Upper lobe of left lung (tissue), 4 donors: ENCODE data around the gene MAPK12.

ENCODE experiments used
- CTCF ChIP-seq, 6 experiments: fragments of 450-650 bp in 4 of 6; fragments of 200-600 bp in 2 of 6; sonication (generic) in 2 of 6; IDR thresholded peaks; one replicate each; pipeline ENCODE4 v1.5.1; 2016 to 2019; ENCODE audit warnings: antibody characterized with exemption in 6 of 6
- EP300 ChIP-seq, 4 donors: sonication (generic); formaldehyde crosslinking; IDR thresholded peaks; one replicate each; pipeline ENCODE4 v1.5.1; 2017; ENCODE audit warnings: antibody characterized with exemption in 4 of 4, control low read depth in 2 of 4
- POLR2A ChIP-seq, 4 donors: fragments of 450-650 bp; IDR thresholded peaks; one replicate each; pipeline ENCODE4 v1.5.1; 2016 to 2017; ENCODE audit warnings: antibody characterized with exemption in 4 of 4, mild to moderate bottlenecking in 2 of 4
- POLR2AphosphoS5 ChIP-seq, 2 donors: sonication (generic); formaldehyde crosslinking; IDR thresholded peaks; one replicate each; pipeline ENCODE4 v1.5.1; 2017; ENCODE audit warnings: antibody characterized with exemption in 2 of 2

- no peak for TF ChIP-seq CTCF (IDR thresholded peaks at IDR 0.05)
- TF ChIP-seq POLR2A (IDR thresholded peaks at IDR 0.05), result no peak
- no peak for TF ChIP-seq EP300 (IDR thresholded peaks at IDR 0.05)
- TF ChIP-seq POLR2AphosphoS5 (IDR thresholded peaks at IDR 0.05), result no peak
These were observed 24.8 kb upstream of the MAPK12 start for GRCh38 chr22:50286275-50286674.
